GM18520 (cell line): ENCODE data around the gene HAPLN3.

ENCODE experiments used
- ATAC-seq: cut with Tn5 transposase; IDR thresholded peaks from one replicate; pipeline ENCODE4 v1.9.1; 2021; ENCODE audit not compliant: unreplicated experiment

The HAPLN3 gene

DNA sequence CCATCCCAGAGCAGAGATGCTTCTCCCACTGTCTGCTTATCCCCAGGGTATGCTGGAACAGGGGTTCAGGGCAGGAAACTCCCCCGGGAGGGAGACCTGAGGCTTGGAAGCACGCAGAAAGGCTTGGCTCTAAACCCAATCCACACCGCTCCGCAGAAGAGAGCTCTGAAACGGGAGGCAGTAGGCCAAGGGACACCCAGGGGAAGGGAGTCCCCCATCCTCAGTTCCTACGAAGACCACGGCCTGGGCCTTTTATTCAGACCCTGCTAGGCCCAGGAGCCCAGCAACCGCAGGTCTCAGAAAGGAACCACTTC, 1.8 kb upstream of the HAPLN3 start:
- ATAC-seq: no peak

DNA sequence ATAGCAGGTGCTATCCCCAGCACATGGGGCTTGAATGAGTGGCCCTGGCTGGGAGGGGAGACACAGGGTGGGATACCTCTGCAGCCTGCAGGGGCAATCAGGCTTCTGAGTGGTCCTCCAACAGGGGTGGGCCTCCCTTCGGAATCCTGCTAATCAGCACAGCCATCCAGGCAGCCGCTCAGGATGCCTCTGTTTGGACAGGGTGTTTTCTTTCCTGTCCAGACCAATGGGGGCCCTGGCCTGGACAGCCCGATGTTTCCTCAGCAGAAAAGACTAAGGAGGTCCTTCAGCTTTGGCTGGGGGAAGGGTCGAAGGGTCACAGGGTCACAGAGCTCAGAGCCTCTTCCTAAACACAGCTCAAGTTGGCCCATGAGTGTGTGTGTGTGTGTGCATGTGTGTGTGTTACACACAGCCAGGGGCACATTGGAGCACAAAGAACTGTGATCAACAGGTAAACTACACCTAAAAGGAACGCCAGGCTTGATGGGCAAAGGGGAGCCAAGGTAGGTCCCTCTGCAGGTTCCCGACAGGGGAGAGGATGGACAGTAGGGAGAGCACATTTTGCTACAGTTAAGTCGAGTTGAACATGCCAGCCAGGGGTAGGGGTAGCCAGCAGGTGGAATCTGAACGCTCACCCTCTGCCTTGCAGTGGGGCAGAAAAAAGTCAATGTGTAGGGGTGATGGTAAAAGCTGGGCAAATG, 1.1 kb upstream of the HAPLN3 start:
- no peak for ATAC-seq

DNA sequence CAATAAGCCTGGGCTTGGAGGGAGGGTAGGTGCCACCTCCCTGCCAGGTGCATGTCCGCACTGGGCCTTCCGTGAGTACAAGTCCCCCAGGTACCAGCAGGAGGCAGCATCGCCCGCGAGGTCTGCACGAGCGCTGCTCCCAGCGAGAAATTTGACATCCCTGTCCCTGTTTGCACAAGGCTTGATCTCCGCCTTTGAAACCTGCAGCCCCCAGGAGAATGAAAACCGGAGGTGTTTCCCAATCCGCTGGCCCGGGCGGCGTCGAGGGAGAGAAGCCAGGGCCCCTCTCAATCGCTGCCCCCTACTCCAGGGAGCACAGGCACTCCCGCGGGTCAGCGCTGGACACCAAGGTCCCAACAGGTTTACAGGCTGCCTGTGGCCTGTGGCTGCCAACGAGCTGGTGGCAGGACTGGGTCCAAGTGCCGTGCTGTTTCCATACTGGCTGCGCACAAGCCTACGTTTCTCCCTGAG, 961 bp downstream of the HAPLN3 start:
- no peak for ATAC-seq

DNA sequence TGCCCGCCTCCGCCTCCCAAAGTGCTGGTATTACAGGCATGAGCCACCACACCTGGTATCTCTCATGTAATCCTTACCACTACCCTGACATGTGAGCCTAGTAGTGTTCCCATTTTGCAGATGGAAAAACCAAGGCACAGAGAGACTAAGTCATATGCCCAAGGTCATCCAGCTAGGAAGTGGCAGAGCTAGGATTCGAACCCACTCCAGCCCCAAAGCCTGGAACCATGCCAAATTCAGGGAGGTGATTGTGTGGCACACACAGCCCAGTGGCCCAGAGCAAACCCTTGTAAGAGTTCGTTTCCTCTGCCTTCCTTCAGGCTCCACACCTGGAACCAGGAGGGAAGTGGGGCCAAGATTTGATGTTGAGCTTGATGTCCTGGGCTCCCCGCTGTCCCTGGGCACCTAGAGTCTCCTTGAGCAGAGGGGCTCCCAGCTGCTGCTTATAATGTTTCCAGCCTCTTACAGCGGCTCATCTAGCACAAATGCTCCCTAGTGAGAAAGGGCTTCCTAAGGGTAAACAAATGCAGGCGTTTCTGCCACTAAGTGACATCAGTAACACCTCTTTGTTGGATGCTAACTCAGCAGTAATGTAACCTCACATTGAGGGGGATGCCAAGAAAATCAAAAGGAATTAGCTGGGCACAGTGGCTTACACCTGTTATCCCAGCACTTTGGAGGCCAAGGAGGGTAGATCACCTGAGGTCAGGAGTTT, 3.6 kb downstream of the HAPLN3 start:
- ATAC-seq: no peak

DNA sequence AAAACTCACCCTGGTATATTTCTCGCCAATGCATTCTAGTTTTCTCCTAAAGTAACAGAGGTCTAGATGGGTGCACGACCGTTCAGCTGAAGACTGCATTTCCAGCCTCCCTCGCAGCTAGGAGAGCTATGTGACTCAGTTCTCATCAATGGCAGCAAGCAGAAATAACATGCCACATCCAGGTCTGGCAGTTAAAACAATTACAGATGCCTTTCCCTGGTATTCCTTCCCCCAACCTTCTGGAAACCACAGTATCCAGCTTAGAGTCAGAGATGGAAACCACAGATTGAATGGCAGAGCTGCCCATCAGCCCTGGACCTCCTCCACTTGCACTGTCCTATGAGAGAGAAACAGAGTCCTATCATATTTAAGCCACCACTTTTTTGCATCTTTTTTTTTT, 4.8 kb downstream of the HAPLN3 start:
- no peak for ATAC-seq

DNA sequence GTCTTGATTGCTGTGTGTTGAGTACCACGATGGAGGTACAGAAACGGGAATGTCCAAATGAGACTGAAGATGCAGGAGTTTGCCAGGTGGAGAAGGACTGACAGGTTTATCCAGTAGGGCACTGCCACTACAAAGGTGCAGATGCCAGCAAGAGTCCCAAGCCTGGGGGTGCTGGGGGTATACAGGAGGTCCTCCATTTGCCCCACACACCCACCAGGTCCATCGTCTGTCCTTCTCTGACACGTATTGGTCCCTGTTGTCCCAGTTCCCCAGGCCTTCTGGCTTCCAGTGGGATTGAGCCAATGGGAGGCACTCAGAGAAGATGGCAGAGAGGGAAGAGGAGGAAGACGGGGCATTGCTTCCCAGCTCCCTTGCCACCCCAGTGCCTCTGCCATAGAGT, 6.6 kb downstream of the HAPLN3 start:
- ATAC-seq: no peak

DNA sequence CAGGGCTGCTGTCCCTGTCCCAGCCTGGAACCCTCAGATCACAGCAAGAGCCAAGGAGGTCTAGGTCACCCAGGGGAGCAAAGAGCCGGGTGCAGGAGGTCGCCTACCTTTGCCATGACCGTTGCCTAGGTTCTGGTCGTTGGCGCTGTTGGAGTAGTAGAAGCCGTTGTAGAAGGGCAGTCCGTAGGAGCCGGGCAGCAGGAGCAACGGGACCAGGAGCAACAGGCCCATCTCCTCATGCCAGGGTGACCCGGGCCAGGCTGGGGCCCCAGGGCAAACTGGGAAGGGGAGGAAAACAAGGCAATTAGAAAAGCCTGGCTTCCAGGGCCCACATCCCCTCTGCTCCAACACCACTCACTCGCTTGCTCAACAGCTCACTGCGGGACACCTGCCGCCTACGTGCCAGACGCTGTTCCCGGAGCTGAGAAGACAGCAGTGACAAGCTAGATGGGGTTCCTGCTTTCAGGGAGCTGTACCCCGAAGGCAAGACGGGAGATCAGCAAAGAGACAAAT, 8.2 kb downstream of the HAPLN3 start:
- no peak for ATAC-seq

DNA sequence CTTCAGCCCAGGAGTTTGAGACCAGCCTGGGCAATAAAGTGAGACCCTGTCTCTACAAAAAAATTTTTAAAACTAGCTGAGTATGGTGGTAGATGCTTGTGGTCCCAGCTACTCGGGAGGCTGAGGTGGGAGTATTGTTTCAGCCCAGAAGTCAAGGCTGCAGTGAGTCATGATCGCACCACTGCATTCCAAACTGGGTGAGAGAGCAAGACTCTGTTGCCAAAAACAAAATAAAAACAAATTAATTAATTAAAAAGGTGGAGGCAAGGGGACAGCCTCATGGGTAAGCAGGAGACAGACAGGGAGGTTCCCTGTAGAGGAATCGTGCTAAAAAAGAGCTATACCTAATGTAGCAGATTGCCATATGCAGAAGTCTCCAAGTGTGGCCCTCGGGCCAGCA, 12.6 kb downstream of the HAPLN3 start:
- no peak for ATAC-seq

DNA sequence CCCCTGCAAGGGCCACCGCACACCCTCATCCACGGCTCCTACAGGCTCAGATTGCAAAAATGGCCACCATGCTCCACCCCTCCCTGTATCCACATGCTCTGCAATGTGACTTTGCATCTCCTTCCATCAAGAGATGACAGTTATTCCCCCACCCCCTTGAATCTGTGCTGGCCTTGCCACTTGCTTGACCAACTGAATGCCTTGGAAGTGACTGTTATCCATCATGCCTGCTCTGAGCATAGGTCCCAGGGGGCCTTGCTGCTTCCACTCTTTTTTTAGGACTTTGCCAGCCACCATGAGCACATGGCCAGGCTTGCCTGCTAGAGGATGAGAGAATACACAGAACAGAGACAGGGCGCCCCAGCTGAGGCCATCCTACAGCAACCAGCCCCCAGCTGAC, 13.6 kb downstream of the HAPLN3 start:
- no peak for ATAC-seq

DNA sequence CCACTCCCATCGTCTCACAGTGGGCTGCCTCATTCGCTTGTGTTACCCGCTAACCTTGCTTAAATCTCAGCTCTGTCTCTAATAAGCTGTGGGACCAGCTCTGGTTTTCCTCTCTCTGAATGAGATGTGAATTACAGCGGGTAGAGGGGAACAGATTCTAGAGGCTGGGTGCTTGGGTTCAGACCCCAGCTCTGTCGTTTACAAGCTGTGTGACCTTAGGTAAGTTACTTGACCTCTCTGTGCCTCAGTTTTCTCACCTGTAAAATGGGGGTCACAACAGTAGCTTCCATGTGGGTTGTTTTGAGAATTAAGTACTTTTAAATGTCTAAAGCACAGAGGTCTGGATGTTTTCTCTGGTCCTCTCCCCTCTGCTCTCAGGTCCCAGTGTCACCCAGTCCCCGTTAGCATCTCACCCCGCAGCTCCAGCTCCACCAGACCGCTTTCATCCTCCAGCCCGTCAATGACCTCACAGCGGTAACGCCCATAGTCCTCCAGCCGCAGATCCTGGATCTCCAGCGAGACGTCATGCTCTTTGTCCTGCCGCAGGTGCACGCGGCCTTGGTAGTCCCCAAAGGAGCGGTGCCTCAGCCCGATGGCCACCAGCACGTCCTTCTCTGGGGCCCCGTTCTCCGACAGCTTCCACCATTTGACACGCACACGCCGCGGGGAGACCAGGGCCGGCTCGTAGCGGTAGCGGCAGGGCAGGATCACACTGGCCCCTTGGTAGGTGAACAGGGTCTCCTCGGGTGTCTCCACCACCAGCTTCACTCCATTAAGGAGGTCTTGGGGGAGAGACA, 14.2 kb downstream of the HAPLN3 start:
- ATAC-seq: no peak

DNA sequence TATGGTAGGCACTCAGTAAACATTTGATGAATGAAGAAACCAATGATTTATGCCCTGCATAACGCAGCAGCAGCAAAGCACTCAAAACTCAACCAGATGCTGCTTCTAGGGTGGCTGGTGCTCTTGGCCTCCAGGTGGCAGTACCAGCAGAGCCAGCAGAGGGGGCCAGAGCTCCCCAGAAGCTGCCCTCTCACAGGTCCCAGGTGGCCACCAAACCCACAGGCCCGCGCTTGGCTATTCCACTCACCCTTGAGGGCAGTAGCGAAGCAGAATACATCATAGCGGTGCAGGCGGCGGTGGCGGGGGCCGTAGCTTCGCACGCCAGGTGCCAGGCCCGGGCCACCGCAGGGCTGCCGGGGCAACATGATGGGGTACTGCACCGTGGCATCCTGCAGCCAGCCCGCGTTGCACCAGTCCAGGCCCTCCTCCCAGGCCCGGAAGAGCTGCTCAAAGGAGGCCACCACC, 16.6 kb downstream of the HAPLN3 start:
- ATAC-seq: no peak

DNA sequence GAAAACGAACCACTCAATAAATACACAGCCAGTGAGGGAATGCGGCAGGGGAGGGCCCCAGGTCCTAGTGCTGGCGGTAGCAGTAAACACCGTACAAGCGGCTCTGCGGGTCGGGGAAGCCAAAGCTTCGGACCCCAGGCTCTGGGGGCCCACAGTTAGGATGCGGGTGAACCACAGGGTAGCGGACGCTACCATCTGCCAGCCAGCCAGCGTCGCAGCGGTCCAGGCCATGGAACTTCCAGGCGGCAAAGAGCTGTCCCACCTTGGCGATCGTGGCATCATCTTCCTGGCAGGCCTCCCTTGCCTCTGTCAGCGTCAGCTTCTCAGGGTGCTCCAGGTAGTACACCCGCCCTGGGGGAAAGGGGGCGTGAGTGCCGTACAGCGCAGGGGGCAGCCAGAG, 17.4 kb downstream of the HAPLN3 start:
- no peak for ATAC-seq

DNA sequence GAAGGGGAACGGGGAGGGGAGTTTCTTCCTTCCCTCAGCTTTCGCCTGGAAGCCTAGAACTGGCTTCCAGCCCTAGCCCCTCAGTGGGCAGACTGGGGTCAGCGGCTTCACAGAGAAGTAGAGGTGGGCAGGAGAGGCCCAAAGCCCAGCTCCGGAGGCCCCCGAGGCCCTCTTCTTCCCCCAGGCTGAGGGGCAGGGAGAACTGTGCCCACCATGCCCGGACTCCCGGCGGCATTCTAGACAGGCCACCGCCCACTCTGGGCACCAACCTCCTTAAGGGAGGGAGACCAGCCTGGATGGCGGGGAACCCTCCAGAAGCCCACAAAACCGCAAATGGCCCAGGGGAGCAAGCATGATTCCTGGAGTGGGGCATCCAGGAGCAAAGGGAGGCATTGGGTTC, 17.9 kb downstream of the HAPLN3 start:
- no peak for ATAC-seq

DNA sequence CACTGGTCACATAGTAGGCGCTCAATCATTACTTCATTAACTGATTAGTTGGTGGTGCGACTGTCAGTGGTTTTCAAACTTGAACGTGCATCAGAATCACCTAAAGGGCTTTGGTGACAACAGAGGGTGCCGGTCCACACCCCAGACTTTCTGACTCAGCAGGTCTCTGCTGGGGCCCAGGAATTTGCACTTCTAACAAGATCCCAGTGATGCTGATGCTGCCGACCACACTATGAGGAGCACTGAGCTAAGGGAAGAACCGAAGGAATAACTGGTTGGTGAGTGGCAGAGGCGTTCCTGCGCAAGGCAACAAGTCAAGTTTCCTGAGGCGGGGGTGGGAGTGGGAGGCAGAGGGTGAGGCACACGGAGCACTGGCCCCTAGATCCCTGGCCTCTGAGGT, 18.8 kb downstream of the HAPLN3 start:
- no peak for ATAC-seq

DNA sequence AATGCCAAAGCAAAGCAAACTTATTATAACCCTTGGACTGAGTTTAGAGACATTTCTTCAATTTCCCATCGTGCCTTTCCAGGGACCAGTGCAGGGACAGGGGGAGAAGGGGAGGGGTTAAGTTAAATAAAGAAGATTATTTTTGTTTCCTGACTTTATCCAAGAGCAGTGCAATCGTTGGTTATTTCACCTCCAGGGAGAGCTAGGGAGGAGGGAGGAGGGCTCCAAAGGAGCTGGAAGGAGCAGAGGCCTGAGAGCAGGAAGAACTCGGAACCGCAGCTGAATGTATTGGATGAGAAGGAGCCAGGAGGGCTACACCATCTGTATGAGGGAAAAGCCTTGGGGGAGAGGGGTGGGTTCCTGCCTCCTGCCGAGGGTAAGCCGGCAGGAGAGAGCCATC, 20.7 kb downstream of the HAPLN3 start:
- no peak for ATAC-seq

DNA sequence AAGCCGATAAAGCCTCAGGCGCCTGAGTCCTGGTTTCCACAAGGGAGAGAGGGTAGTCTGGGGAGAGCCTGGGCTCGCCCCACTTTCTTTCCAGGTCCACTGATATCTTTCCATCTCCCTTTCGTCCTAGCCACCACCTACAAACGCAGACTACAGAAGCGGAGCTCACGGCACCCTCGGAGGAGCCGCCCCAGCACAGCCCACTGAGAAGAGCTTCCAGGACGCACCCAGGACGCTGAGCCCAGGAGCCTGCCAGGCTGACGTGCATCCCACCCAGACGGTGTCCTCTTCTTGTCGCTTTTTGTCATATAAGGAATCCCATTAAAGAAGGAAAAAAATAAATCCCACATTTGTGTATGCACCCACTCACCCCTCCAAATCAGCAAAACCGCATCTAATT, 21.1 kb downstream of the HAPLN3 start:
- no peak for ATAC-seq

DNA sequence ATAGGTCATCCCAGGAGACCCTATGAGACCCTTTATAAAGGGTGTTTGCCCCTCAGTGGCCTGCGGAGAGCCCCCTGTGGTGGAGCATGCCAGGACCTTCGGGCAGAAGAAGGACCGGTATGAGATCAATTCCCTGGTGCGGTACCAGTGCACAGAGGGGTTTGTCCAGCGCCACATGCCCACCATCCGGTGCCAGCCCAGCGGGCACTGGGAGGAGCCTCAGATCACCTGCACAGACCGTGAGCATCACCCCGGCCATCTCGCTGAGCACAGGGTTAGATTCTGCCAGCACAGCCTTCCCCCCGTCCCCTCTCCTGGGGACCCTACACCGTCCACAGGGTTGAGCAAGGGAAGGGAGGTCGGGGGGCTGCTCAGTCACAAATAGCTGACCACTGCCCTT, 21.6 kb downstream of the HAPLN3 start:
- no peak for ATAC-seq

DNA sequence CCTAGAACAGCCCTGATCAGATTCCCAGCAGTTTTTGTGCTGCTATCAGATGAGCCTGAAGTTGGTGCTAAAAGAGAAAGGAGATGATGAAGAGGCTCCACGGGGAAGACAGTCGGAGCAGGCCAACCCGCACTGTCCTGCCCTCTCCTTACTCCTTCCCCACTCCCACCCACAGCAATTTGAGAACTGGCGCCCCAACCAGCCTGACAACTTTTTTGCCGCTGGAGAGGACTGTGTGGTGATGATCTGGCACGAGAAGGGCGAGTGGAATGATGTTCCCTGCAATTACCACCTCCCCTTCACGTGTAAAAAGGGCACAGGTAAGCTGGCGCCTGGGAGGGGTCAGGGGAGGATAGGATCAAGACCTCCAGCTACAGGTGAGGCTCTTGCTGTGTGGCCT, 22.6 kb downstream of the HAPLN3 start:
- no peak for ATAC-seq

DNA sequence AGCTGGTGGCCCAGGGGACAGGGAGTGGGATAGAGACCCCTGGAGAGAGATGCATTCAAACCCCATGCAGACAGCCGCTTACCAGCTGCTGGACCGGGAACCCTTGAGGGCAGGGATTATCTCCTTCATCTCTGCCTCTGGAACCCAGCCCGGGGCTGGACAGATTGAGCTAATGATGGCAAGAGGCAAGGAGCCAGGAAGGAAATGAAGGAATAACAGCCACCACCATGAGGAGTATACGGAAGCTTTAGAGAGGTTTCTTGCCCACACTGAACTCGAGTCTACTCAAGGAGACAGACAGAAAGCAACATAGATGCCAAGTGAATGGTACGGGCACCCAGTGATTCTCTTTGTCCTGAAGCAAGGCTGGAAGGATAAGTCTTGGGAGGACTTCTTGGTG, 23.2 kb downstream of the HAPLN3 start:
- ATAC-seq: no peak

DNA sequence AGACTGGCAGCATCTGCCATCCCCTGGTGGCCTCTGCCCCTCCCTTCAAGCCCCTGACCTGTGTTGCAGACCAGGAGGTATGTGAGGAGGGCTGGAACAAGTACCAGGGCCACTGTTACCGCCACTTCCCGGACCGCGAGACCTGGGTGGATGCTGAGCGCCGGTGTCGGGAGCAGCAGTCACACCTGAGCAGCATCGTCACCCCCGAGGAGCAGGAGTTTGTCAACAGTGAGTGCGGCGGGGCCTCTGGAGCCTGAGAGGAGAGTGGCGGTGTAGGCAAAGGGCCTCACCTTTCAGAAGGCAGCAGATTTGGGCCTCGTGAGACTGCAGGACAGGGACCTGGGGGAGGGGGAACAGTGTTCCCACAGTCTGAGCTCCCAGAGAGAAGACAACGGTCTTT, 24.0 kb downstream of the HAPLN3 start:
- ATAC-seq: no peak

DNA sequence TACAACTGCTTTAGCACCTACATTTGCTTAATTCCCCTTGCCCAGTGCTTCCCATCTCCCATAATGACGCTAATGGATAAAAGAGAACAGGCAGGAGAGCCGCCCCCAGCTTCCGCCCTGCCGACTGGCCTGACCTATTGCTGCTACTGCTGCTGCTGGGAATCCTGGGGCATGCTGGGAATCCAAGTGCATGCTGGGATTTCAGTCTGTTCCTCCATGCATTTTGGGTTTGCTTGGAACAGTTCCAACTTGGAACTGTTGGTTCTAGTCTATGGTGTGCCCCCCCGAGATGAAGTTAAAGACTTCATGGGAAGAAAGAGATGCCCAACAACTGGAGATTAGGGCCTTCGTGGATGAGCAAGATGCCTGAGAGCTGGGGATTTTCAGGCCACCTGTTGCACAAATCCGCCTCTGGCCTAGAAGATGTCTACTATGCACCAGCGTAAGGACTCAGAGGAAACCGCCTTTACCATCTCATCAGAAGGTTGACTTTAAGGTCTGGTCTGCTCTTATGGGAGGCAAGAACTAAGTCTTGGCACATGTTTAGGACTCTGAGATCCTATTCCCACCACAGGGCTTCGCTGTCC, 29.0 kb downstream of the HAPLN3 start:
- no peak for ATAC-seq
